GM23338 (cell line): ENCODE data around the gene C2orf92. TPM values are rescaled to one million over a fixed set of nuclear protein-coding genes. Genes with fewer than 3 reads are reported as not detected.

Experiments
- ATAC-seq: fragments of 200-7000 bp; cut with Tn5 transposase; 3 replicates; pipeline ENCODE4 v1.9.1; 2020
- DNase-seq: peaks from one replicate; pipeline ENCODE4 v3.0.0-alpha.2; 2015; ENCODE audit warnings: low spot score
- H2AFZ ChIP-seq: fragments of 200-600 bp; sonication (generic); 2 replicates; pipeline ENCODE4 v1.8.0; 2016; ENCODE audit warnings: antibody characterized with exemption, mild to moderate bottlenecking, moderate library complexity
- H3F3A ChIP-seq: fragments of 200-600 bp; sonication (generic); replicated peaks from 2 replicates; pipeline ENCODE4 v1.8.0; 2017; ENCODE audit warnings: antibody characterized with exemption, mixed run types, low read depth
- H3K27ac ChIP-seq: fragments of 200-600 bp; sonication (generic); 2 replicates; pipeline ENCODE4 v1.6.1; 2016; ENCODE audit warnings: low read depth
- H3K27me3 ChIP-seq: fragments of 200-600 bp; sonication (generic); 2 replicates; pipeline ENCODE4 v1.8.0; 2016; ENCODE audit warnings: mild to moderate bottlenecking, mixed run types, moderate library complexity; ENCODE audit not compliant: insufficient read depth
- H3K36me3 ChIP-seq: fragments of 200-600 bp; sonication (generic); 2 replicates; pipeline ENCODE4 v1.8.0; 2016; ENCODE audit warnings: mild to moderate bottlenecking; ENCODE audit not compliant: insufficient read depth
- H3K4me1 ChIP-seq: fragments of 200-600 bp; sonication (generic); 2 replicates; pipeline ENCODE4 v1.8.0; 2016; ENCODE audit warnings: mild to moderate bottlenecking, moderate library complexity; ENCODE audit not compliant: insufficient read depth
- H3K4me2 ChIP-seq: fragments of 200-600 bp; sonication (generic); 2 replicates; pipeline ENCODE4 v1.7.1; 2017; ENCODE audit warnings: mixed run types
- H3K4me3 ChIP-seq: fragments of 200-600 bp; sonication (generic); 2 replicates; pipeline ENCODE4 v1.6.1; 2016; ENCODE audit warnings: mixed run types
- H3K79me2 ChIP-seq: fragments of 200-600 bp; sonication (generic); replicated peaks from 2 replicates; pipeline ENCODE4 v1.8.0; 2017; ENCODE audit warnings: mild to moderate bottlenecking; ENCODE audit not compliant: insufficient read depth
- H3K9me2 ChIP-seq: fragments of 200-600 bp; sonication (generic); 2 replicates; pipeline ENCODE4 v1.8.0; 2017; ENCODE audit not compliant: insufficient read depth
- H4K20me1 ChIP-seq: fragments of 200-600 bp; sonication (generic); replicated peaks from 2 replicates; pipeline ENCODE4 v1.8.0; 2017; ENCODE audit warnings: mild to moderate bottlenecking; ENCODE audit not compliant: insufficient read depth
- H3K27ac Mint-ChIP-seq: 2 replicates; pipeline ENCODE4 v1.8.0; 2020; ENCODE audit warnings: inconsistent platforms, mild to moderate bottlenecking, moderate library complexity, mixed read lengths
- H3K27me3 Mint-ChIP-seq: 3 replicates; pipeline ENCODE4 v1.8.0; 2022; ENCODE audit warnings: low read depth, mild to moderate bottlenecking, moderate library complexity, mixed read lengths, inconsistent platforms; ENCODE audit not compliant: insufficient read depth, poor library complexity
- H3K36me3 Mint-ChIP-seq: 3 replicates; pipeline ENCODE4 v1.8.0; 2021; ENCODE audit warnings: low read depth, mild to moderate bottlenecking, inconsistent platforms, moderate library complexity, mixed read lengths
- H3K4me1 Mint-ChIP-seq: 3 replicates; pipeline ENCODE4 v1.8.0; 2020; ENCODE audit warnings: mild to moderate bottlenecking, inconsistent platforms, mixed read lengths
- H3K4me3 Mint-ChIP-seq: 3 replicates; pipeline ENCODE4 v1.8.0; 2021; ENCODE audit warnings: moderate library complexity, mild to moderate bottlenecking, inconsistent platforms, mixed read lengths
- H3K9me3 Mint-ChIP-seq: 3 replicates; pipeline ENCODE4 v1.8.0; 2020; ENCODE audit warnings: moderate library complexity, mild to moderate bottlenecking, inconsistent platforms, mixed read lengths
- CREB1 ChIP-seq: fragments of 250-450 bp; sonication (Bioruptor Pico); IDR thresholded peaks from 2 replicates; pipeline ENCODE4 v1.5.0; 2020; ENCODE audit warnings: low read depth, mild to moderate bottlenecking, moderate library complexity
- CTCF ChIP-seq, 2 experiments: fragments of 200-600 bp in 1 of 2; sonication (generic) in 1 of 2; conservative IDR thresholded peaks; 2 replicates each; pipeline versions ENCODE4 v1.5.1 to v1.6.1; 2016 to 2017; ENCODE audit warnings: antibody characterized with exemption in 2 of 2, low read depth in 2 of 2, mild to moderate bottlenecking in 2 of 2, moderate library complexity in 1 of 2
- EZH2 ChIP-seq: fragments of 200-600 bp; sonication (generic); IDR thresholded peaks from one replicate; pipeline ENCODE4 v1.8.0; 2017; ENCODE audit warnings: antibody characterized with exemption, mild to moderate bottlenecking, low read depth; ENCODE audit not compliant: unreplicated experiment
- EZH2phosphoT487 ChIP-seq: fragments of 200-600 bp; sonication (generic); IDR thresholded peaks from one replicate; pipeline ENCODE4 v1.8.1; 2018; ENCODE audit warnings: antibody characterized with exemption; ENCODE audit not compliant: unreplicated experiment
- JUNB ChIP-seq: IDR thresholded peaks from one replicate; pipeline ENCODE4 v1.6.1; 2016; ENCODE audit warnings: antibody characterized with exemption; ENCODE audit not compliant: unreplicated experiment
- NANOG ChIP-seq: IDR thresholded peaks from 2 replicates; pipeline ENCODE4 v1.6.1; 2016; ENCODE audit warnings: antibody characterized with exemption, borderline replicate concordance
- POLR2AphosphoS5 ChIP-seq: IDR thresholded peaks from 2 replicates; pipeline ENCODE4 v1.6.1; 2016; ENCODE audit warnings: antibody characterized with exemption, low read depth
- REST ChIP-seq: IDR thresholded peaks from one replicate; pipeline ENCODE4 v1.6.1; 2018; ENCODE audit warnings: antibody characterized with exemption; ENCODE audit not compliant: unreplicated experiment
- STAT1 ChIP-seq: IDR thresholded peaks from one replicate; pipeline ENCODE4 v1.6.1; 2016; ENCODE audit warnings: antibody characterized with exemption; ENCODE audit not compliant: unreplicated experiment
- ZNF114 ChIP-seq: fragments of 250-450 bp; sonication (Bioruptor Pico); IDR thresholded peaks from 2 replicates; pipeline ENCODE4 v1.5.0; 2020; ENCODE audit warnings: mild to moderate bottlenecking, moderate library complexity
- ZNF331 ChIP-seq: fragments of 250-450 bp; sonication (Bioruptor Pico); IDR thresholded peaks from 2 replicates; pipeline ENCODE4 v1.5.0; 2020; ENCODE audit warnings: low read depth, mild to moderate bottlenecking, moderate library complexity
- ZNF462 ChIP-seq: fragments of 250-450 bp; sonication (Bioruptor Pico); IDR thresholded peaks from 2 replicates; pipeline ENCODE4 v1.5.0; 2020; ENCODE audit warnings: mild to moderate bottlenecking, moderate library complexity
- polyA plus RNA-seq: library from polyadenylated mRNA; unstranded; fragments of >200 nt; fragmentation: Nextera tagmentation; extraction: Ambion mirVana; gene quantifications from 2 replicates; pipeline ENCODE4 v1.2.1, GENCODE V29; 2016
- total RNA-seq: library from RNA; depleted of rRNA; stranded (reverse); fragments of >200 nt; shearing (Covaris generic); gene quantifications from 2 replicates; pipeline ENCODE4 v1.2.3, GENCODE V29; 2014
- TF ChIP-seq, protein P1 (sequence below): IDR thresholded peaks from 2 replicates; pipeline ENCODE4 v1.6.1; 2016; ENCODE audit warnings: antibody characterized with exemption

Gene C2orf92
- total and polyA plus RNA-seq, 2 experiments from 2014 or later, result 1.7 to 2.6 TPM

GRCh38 chr2:97673915-97674283 is 4.4 kb downstream of the C2orf92 start:
- H3K9me2 ChIP-seq, result no peaks in the 10 kb centered on the region
- H3K9me3 Mint-ChIP-seq, result no peaks in the 10 kb centered on the region; the same call in 1 of the 3 replicates
- H2AFZ ChIP-seq, result no peak overlapping the region
- no peak for TF ChIP-seq ZNF114 (CRISPR knock-in tag)
- no peak for TF ChIP-seq CREB1 (CRISPR knock-in tag)
- TF ChIP-seq NANOG, result no peak
- no peak for TF ChIP-seq JUNB
- no peak for TF ChIP-seq ZNF462
- TF ChIP-seq, protein P1, sequence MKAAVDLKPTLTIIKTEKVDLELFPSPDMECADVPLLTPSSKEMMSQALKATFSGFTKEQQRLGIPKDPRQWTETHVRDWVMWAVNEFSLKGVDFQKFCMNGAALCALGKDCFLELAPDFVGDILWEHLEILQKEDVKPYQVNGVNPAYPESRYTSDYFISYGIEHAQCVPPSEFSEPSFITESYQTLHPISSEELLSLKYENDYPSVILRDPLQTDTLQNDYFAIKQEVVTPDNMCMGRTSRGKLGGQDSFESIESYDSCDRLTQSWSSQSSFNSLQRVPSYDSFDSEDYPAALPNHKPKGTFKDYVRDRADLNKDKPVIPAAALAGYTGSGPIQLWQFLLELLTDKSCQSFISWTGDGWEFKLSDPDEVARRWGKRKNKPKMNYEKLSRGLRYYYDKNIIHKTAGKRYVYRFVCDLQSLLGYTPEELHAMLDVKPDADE, result no peak
- TF ChIP-seq EZH2, result no peak
- no peak for TF ChIP-seq POLR2AphosphoS5
- no peak for TF ChIP-seq ZNF331 (CRISPR knock-in tag)
- no peak for TF ChIP-seq CTCF (conservative IDR thresholded peaks at IDR 0.05; ENCODE audit: low read depth in 2 of 2)
- no peak for TF ChIP-seq REST
- TF ChIP-seq EZH2phosphoT487, result no peak
- TF ChIP-seq STAT1, result no peak
- no peak overlapping the region for H3K4me2 ChIP-seq
- H3K36me3 Mint-ChIP-seq, result peaks cover 13% of the 10 kb centered on the region; the same call in 2 of the 3 replicates
- H3K4me1 Mint-ChIP-seq, result peaks cover 9% of the 10 kb centered on the region; the same call in 2 of the 3 replicates
- no peak overlapping the region for H3K4me3 Mint-ChIP-seq
- DNase-seq, result no peak
- no peak for ATAC-seq
- no peak overlapping the region for H3K4me3 ChIP-seq
- H3F3A ChIP-seq, result no peaks in the 10 kb centered on the region
- no peaks in the 10 kb centered on the region for H3K27me3 ChIP-seq
- H3K27me3 Mint-ChIP-seq, result peaks cover 13% of the 10 kb centered on the region
- H3K27ac ChIP-seq, result no peak overlapping the region
- no peaks in the 10 kb centered on the region for H3K36me3 ChIP-seq
- H3K4me1 ChIP-seq, result peaks cover 7% of the 10 kb centered on the region; the same call in 1 of the 2 replicates
- no peak overlapping the region for H3K27ac Mint-ChIP-seq
- no peaks in the 10 kb centered on the region for H4K20me1 ChIP-seq
- H3K79me2 ChIP-seq, result no peaks in the 10 kb centered on the region
